ENCODE results near the gene SNX32. TPM values are rescaled to one million over a fixed set of nuclear protein-coding genes. Genes with fewer than 3 reads are reported as not detected.
A peak's percentile ranks its signal among the peaks of the same experiment; 100 is the strongest.

SNX32 gene
- total and polyA plus RNA-seq, 9 of the 15 experiments (the other 6 are each of a cell fraction or from before 2014, with no cell fraction given): 0.03 TPM; not detected in 7

DNA sequence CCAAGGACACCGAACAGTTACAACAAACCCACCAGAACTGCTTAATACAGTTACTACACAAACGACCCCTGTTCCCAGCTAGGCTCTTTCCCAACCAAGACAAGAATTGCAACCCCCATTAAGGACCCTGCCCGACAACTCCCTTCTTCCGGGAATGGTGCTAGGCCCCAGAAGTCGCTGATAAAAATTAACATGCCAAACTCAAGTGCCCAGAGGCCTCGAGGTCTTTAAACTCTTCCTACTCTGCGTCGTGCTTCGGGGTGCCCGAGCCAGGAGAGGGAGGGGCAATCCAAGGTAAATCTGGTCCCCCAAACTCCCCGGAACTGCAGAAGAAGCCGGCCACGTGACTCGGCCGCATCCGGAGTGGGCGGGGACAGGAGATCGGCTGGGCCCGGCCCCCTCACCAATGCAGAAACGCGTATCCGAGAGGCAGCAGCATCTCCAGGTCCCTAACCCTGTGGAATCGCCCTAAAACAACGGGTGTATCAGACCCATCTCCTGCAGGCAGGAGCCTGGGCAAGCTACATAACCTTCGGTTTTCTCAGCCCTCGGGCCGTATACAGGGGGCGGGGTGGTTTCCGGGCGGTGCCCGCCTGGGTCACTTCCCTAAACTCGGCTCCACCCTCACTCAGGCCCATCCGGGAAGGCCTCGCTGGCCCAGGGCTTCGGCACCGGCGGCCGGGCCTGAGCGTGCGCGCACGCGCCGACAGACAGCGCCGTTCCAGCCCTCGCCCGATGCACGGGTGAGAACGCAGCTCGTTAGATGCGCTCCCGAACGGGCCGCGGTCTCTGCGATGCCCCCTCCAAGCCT, 23.1 kb downstream of the SNX32 start (continued):
- peak; percentile 40; the same call in 1 of the 2 replicates for TF ChIP-seq CEBPG (CRISPR knock-in tag; IDR thresholded peaks at IDR 0.05)
- TF ChIP-seq CEBPG (tag; conservative IDR thresholded peaks at IDR 0.05 in 1 of 2, IDR thresholded peaks at IDR 0.05 in 1 of 2): no peak
- TF ChIP-seq, protein P1, sequence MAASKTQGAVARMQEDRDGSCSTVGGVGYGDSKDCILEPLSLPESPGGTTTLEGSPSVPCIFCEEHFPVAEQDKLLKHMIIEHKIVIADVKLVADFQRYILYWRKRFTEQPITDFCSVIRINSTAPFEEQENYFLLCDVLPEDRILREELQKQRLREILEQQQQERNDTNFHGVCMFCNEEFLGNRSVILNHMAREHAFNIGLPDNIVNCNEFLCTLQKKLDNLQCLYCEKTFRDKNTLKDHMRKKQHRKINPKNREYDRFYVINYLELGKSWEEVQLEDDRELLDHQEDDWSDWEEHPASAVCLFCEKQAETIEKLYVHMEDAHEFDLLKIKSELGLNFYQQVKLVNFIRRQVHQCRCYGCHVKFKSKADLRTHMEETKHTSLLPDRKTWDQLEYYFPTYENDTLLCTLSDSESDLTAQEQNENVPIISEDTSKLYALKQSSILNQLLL (CRISPR knock-in tag; IDR thresholded peaks at IDR 0.05; ENCODE audit: borderline replicate concordance): no peak
- no peak for TF ChIP-seq NR2C1 (IDR thresholded peaks at IDR 0.05)
- TF ChIP-seq NR2C1 (tag; IDR thresholded peaks at IDR 0.05): no peak
- no peak for TF ChIP-seq ZSCAN29 (IDR thresholded peaks at IDR 0.05)
- no peak for TF ChIP-seq ETS2 (tag; IDR thresholded peaks at IDR 0.05; ENCODE audit: borderline replicate concordance, poor library complexity, severe bottlenecking)
- no peak for TF ChIP-seq ZNF224 (CRISPR knock-in tag; IDR thresholded peaks at IDR 0.05)
- TF ChIP-seq TCF3 (CRISPR knock-in tag; IDR thresholded peaks at IDR 0.05): no peak
- TF ChIP-seq ZNF274 (IDR thresholded peaks at IDR 0.05; ENCODE audit: borderline replicate concordance, low read depth, low read length): no peak
- TF ChIP-seq ZNF445 (CRISPR knock-in tag; IDR thresholded peaks at IDR 0.05; ENCODE audit: low read depth): 0 out of 2 replicates have a peak, but pooled peaks have one; percentile 48
- TF ChIP-seq ZNF436 (CRISPR knock-in tag; IDR thresholded peaks at IDR 0.05): no peak
- TF ChIP-seq ZNF766 (CRISPR knock-in tag; conservative IDR thresholded peaks at IDR 0.05): no peak
- peak; percentile 86 for TF ChIP-seq THRB (CRISPR knock-in tag; conservative IDR thresholded peaks at IDR 0.05)
- no peak for TF ChIP-seq ZC3H11A (IDR thresholded peaks at IDR 0.05; ENCODE audit: low read depth, low read length)
- no peak for TF ChIP-seq MTA2 (IDR thresholded peaks at IDR 0.05; ENCODE audit: low read depth)
- TF ChIP-seq MEIS2 (IDR thresholded peaks at IDR 0.05; ENCODE audit: partially characterized antibody): no peak
- TF ChIP-seq PYGO2 (tag; IDR thresholded peaks at IDR 0.05): no peak
- TF ChIP-seq NR1H2 (CRISPR knock-in tag; IDR thresholded peaks at IDR 0.05): peak; percentile 87; the same call in 1 of the 2 replicates
- TF ChIP-seq ZNF311 (CRISPR knock-in tag; IDR thresholded peaks at IDR 0.05): no peak
- no peak for TF ChIP-seq ZFPM2 (CRISPR knock-in tag; IDR thresholded peaks at IDR 0.05)
- no peak for TF ChIP-seq ZNF707 (CRISPR knock-in tag; conservative IDR thresholded peaks at IDR 0.05)
- TF ChIP-seq HEY1 (CRISPR knock-in tag; IDR thresholded peaks at IDR 0.05; ENCODE audit: borderline replicate concordance): no peak
- TF ChIP-seq HNRNPUL1 (IDR thresholded peaks at IDR 0.05; ENCODE audit: low read length): no peak
- no peak for TF ChIP-seq ZNF717 (CRISPR knock-in tag; IDR thresholded peaks at IDR 0.05)
- TF ChIP-seq TGIF2 (CRISPR knock-in tag; IDR thresholded peaks at IDR 0.05): no peak
- no peak for TF ChIP-seq ZKSCAN1 (IDR thresholded peaks at IDR 0.05; ENCODE audit: low read depth, low read length)
- TF ChIP-seq SREBF2 (CRISPR knock-in tag; IDR thresholded peaks at IDR 0.05): no peak
- peak; percentile 71 for TF ChIP-seq POLR2A (conservative IDR thresholded peaks at IDR 0.05)
- no peak for TF ChIP-seq MYBL2 (IDR thresholded peaks at IDR 0.05; ENCODE audit: low read depth)
- no peak for TF ChIP-seq MYBL2 (CRISPR knock-in tag; IDR thresholded peaks at IDR 0.05; ENCODE audit: borderline replicate concordance)
